Islet precursor cell (in vitro differentiated cells): ENCODE results near the gene IFNL1.
"Not testable (repeated sequence)": the region's sequence is repeated elsewhere in the genome, so short reads cannot be mapped to it uniquely, and the experiment has no call there.

Experiments
- DNase-seq: peaks from one replicate; pipeline ENCODE4 v3.0.0-alpha.2; 2018

The IFNL1 gene

DNA sequence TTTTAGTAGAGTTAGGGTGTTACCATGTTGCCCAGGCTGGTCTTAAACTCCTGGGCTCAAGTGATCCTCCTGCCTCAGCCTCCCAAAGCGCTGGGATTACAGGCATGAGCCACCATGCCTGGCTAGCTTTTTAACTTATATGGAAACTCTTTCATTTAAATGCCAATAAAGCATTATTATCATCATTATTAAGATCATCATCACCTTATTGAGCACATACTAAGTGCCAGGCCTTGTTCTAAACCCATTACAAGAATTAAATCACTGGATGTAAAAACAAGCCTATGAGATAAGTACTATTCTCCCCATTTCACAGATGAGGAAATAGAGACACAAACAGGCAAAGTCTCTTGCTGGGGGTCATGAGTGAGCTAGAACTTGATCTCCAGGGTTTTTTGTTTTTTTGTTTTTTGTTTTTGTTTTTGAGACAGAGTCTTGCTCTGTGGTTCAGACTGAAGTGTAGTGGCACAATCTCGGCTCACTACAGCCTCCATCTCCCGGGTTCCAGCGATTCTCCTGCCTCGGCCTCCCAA, 38.3 kb downstream of the IFNL1 start:
- no peak for DNase-seq

DNA sequence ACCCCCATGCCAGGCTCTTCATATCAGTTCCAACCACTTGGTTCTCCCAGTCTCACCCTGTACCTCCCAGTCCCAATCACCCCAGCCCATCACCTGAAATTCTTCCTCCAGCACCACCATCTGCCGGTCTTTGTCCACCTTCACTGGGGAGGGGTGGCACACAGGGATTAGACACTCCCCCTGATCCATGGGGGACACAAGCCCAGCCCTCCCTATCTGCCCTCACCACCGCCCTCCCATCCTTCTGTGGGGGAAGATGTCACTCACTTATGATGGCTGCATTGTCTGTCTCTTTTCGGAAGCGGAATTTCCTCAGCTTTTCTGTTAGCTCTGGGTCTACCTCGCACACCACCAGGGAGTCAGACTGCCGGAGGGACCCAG, 39.0 kb downstream of the IFNL1 start:
- DNase-seq, result no peak

DNA sequence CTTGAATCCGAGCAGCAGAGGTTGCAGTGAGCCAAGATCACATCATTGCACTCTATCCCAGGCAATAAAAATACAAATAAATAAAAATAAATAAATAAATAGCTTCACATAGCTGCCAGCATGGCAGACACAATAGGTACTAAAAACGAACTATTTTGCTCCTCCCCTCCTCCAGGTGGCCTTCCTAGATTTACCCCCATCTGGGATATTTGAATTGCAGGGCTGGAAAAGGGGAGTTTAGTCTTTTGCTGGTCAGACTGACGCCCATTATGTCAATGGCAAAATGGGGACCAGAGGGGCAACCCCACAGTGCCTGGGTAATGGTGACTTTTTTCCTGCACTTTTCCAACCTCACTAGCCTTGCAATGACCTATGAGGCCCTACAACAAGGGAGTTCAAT, 40.3 kb downstream of the IFNL1 start:
- DNase-seq, result no peak

DNA sequence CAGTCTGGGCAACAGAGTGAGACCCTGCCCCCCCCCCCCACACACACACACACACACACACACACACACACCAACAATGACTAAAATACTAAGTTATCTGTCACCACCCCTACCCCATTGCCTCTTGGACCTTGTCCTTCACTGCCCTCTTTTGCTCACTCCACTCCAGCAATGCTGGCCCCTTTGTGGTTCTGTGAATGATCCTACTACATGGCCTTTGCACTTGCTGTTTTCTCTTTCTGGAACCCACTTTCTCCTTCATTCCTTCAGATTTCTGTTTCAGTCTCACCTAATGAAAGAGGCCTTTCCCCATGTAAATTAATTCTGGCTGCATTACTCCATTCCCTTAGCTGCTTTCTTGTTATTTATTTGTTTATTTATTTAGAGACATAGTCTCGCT, 43.5 kb downstream of the IFNL1 start:
- no peak for DNase-seq

DNA sequence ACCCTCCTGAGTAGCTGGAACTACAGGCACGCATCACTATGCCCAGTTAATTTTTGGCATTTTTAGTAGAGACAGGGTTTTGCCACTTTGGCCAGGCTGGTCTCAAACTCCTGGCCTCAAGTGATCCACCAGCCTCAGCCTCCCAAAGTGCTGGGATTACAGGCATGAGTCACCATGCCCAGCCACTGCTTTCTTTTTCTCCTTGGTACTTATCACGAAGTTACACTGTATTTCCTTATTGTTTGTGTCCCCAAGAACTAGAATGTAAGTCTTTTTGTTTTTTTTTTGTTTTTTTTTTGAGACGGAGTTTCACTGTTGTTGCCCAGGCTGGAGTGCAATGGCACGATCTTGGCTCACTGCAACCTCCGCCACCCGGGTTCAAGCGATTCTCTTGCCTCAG, 43.9 kb downstream of the IFNL1 start:
- DNase-seq, result not testable (repeated sequence)

DNA sequence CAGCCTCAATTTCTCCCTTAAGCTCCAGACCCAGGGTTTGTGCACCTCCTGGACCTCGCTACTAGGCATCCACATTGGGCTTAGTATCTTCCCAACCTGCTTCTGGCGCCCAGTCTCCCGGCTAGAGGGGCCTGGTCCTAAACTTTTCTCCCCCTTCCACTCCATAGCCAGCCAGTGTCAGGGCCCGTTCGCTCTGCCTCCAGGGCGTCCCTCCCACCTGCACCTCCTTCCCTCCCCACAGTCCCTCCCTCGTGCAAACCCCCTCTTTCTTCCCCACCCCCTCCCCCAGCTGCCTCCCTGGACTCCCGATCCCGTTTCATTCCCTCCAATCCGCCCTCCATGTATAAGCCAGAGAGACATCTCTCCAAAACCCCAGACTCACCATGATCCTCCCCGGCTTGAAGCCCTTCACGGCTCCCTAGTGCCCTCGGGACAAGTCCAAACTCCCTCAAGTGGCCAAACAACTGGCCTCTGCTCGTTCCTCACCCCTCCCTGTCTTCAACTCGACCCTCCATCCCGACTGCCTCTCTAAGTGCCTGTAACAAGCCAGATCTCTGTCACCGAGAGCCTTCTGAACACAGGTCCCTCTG, 45.0 kb downstream of the IFNL1 start:
- no peak for DNase-seq

DNA sequence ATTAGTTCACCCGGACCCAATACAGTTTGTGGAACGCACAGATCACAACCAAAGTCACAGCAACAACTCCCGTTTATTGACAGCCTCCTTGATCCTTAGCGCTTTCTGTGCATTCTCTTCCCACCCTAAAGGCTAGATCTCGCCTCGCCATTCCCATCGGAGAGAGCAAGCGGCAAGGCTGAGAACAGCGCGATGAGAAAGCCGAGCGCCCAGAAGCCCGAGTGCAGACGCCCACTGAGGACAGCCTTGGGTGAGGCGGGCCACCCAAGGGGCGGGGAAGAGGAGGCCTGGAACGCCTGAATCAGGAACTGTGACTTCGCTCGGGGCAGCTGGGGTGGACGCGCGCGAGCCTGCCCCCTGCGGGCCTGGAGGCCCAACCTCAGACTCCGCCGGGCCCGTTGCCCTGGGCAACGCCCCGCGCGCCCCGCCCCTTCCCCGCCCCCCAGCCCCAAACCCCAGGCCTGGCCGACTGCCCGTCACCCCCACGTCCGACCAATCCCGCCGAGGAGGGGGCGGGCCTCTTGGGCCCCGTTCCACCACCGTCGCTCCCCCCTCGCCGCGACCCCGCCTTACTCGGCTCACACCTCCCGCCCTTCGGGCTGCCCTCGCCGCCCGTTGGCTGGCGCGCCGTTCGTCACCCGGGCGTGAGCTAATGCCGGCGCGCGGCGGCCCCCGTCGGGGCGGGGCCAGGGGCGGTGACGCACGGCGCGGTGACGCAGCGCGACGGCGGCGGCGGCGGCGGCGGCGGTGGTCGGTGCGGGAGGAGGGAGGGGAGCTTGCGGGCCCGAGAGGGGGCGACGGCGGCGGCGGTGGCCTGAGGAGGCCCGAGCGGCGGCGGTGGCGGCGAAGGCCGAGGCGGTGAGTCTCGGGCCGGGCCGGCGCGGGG, 45.8 kb downstream of the IFNL1 start, which contains the start of gene SAMD4B:
Gene SAMD4B (plus strand): TSS at position 703 of the 886 bp plus-strand sequence. CDS start 14,473 bp downstream, outside the sequence.
- DNase-seq, result peak; percentile 100

DNA sequence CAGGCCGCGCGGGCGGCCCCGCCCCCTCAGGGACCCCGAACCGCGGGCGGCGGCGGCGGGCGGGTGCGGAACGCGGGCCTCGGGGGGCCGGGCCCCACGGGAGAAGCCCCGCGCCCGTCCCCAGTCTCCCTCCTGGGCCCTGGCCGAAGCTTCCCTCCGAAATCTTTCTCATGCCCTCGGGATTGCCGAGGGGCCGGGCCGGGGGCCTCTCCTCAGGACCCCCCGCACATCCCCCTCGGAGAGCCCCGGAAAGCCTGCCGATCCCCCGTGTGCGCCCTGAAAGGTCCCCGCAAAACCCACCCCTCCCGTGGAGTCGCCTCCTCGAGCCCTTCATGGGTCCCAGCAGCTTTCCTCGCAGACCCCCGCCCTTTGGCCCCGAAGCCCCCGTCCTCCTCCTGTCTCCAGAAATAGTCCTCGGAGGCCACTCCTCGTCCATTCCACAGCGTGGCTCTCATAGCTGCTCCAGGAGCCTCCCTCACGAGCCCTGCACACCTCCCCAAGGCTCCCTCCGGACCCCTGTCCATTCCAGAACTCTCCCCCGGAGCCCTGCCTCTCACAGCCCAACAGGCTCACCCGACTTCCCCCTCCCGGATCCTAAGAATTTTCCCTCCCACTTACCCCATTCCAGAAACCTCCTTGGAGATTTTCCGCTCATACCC, 46.6 kb downstream of the IFNL1 start:
- no peak for DNase-seq

DNA sequence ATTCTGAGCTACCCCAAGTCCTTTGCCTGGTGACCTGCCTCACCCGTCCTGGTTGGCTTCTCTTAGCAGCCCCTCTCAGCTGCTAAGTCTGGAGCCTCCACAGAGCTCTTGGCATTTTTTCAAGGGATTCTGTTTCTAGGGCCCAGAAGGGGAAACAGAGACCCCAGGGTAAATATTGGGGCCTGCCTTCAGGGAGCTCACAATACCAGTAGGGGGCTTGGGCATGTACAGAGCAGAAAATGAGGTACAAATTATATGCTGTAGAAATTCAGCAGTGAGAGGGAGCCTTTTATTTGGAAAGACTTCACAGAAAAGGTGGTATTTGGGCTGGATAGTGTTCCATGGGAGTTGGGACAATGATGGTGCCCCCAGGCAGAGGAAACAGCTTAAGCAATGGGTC, 49.7 kb downstream of the IFNL1 start:
- no peak for DNase-seq

DNA sequence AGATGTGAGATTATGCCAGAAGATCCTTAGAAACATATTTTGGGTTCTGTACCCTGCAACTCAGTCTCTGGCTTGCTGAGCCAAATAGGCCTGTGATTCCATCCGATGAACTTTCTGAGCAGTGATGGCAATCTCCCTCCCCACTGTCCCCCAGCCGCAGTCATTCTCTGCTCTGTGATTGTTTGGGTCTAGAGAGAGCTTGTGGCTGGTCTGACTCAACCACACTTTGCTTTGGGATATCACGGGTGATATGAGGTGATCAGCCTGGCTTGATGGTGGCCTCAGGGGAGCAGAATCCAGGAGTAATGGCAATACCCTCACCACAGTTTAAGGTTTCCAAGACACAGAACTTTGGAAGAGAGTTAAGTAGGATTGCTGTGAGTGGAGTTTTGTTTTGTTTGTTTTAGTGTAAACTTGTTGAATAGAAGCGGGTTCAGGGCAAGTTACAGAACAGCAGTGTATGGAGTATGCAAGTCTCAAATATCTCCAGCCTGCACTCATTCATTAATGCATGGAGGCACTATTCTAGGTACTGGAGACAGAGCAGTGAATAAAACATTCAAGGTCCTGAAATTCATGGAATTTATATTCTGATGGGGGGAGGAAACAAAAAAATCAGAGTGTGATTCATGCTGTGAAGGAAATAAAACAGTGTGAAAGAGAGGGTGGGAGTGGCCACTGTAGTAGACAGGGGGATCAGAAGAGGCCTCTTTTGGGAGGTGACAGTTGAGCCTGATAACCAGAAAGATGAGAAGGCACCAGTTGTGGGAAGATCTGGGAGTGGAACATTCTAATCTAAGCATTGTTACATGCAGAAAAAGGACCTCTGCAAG, 51.3 kb downstream of the IFNL1 start:
- DNase-seq, result no peak
